OCI-LY1 (cell line): Measurements from ENCODE around the gene FERMT2.

Experiments used
- H2AFZ ChIP-seq: fragments of 200-600 bp; sonication (generic), shearing (Covaris generic); 2 replicates; pipeline ENCODE4 v1.6.0; 2014; ENCODE audit warnings: antibody characterized with exemption, mild to moderate bottlenecking, low read length
- H3F3A ChIP-seq: fragments of 200-600 bp; sonication (generic), shearing (Covaris generic); 2 replicates; pipeline ENCODE4 v1.6.0; 2014; ENCODE audit warnings: mild to moderate bottlenecking, antibody characterized with exemption, low read length, moderate library complexity; ENCODE audit not compliant: insufficient read depth
- H3K27ac ChIP-seq: fragments of 200-600 bp; sonication (generic); 2 replicates; pipeline ENCODE4 v1.5.1; 2014; ENCODE audit warnings: low read length, mixed run types, mild to moderate bottlenecking, low read depth; ENCODE audit not compliant: poor library complexity, severe bottlenecking
- H3K27me3 ChIP-seq: fragments of 200-600 bp; sonication (generic); 2 replicates; pipeline ENCODE4 v1.6.0; 2014; ENCODE audit warnings: antibody characterized with exemption, mild to moderate bottlenecking, low read length, moderate library complexity; ENCODE audit not compliant: insufficient read depth
- H3K36me3 ChIP-seq: fragments of 200-600 bp; sonication (generic); 2 replicates; pipeline ENCODE4 v1.6.1; 2014; ENCODE audit warnings: mild to moderate bottlenecking, antibody characterized with exemption, low read length, moderate library complexity, mixed read lengths; ENCODE audit not compliant: insufficient read depth
- H3K4me1 ChIP-seq: fragments of 200-600 bp; sonication (generic); 2 replicates; pipeline ENCODE4 v1.5.1; 2014; ENCODE audit warnings: mild to moderate bottlenecking, low read length, moderate library complexity; ENCODE audit not compliant: insufficient read depth, severe bottlenecking
- H3K4me2 ChIP-seq: fragments of 200-600 bp; sonication (generic), shearing (Covaris generic); 2 replicates; pipeline ENCODE4 v1.6.1; 2014; ENCODE audit warnings: low read length
- H3K4me3 ChIP-seq: fragments of 200-600 bp; sonication (generic); 2 replicates; pipeline ENCODE4 v1.5.1; 2014; ENCODE audit warnings: low read length, low read depth, mild to moderate bottlenecking, mixed read lengths; ENCODE audit not compliant: poor library complexity, severe bottlenecking
- H3K79me2 ChIP-seq: fragments of 200-600 bp; shearing (Covaris generic); 2 replicates; pipeline ENCODE4 v1.6.1; 2016; ENCODE audit warnings: mixed run types, low read length, mixed read lengths; ENCODE audit not compliant: insufficient read depth
- H3K9ac ChIP-seq: fragments of 200-600 bp; sonication (generic), shearing (Covaris generic); 2 replicates; pipeline ENCODE4 v1.6.1; 2014; ENCODE audit warnings: mild to moderate bottlenecking, low read length, mixed read lengths
- H3K9me2 ChIP-seq: fragments of 200-600 bp; sonication (generic), shearing (Covaris generic); 2 replicates; pipeline ENCODE4 v1.6.1; 2014; ENCODE audit warnings: low read depth, mild to moderate bottlenecking, low read length, mixed read lengths
- H3K9me3 ChIP-seq: fragments of 200-600 bp; shearing (Covaris generic); 2 replicates; pipeline ENCODE4 v1.6.1; 2014; ENCODE audit warnings: low read length, mixed read lengths
- H4K20me1 ChIP-seq: fragments of 200-600 bp; sonication (generic), shearing (Covaris generic); 2 replicates; pipeline ENCODE4 v1.6.0; 2016; ENCODE audit warnings: mild to moderate bottlenecking, low read length; ENCODE audit not compliant: insufficient read depth
- CTCF ChIP-seq: fragments of 200-600 bp; sonication (generic), shearing (Covaris generic); IDR thresholded peaks from 2 replicates; pipeline ENCODE4 v1.5.1; 2017; ENCODE audit warnings: mild to moderate bottlenecking, antibody characterized with exemption, low read length, moderate library complexity, mixed read lengths
- EZH2 ChIP-seq: fragments of 200-600 bp; sonication (generic), shearing (Covaris generic); IDR thresholded peaks from 2 replicates; pipeline ENCODE4 v1.8.0; 2017; ENCODE audit warnings: borderline replicate concordance, mixed run types, mild to moderate bottlenecking, antibody characterized with exemption, low read length, moderate library complexity, mixed read lengths

Gene FERMT2

GRCh38 chr14:52833891-52834290, 117.0 kb downstream of the FERMT2 start:
- no peaks in the 10 kb centered on the region for H3K9me3 ChIP-seq
- H3K27ac ChIP-seq: no peak overlapping the region
- H3K79me2 ChIP-seq: no peaks in the 10 kb centered on the region
- no peak overlapping the region for H3K4me3 ChIP-seq
- H3K4me1 ChIP-seq: no peaks in the 10 kb centered on the region
- peaks cover 5% of the 10 kb centered on the region; the same call in 1 of the 2 replicates for H3K27me3 ChIP-seq
- no peak overlapping the region for H3K4me2 ChIP-seq
- H2AFZ ChIP-seq: no peak overlapping the region
- no peaks in the 10 kb centered on the region for H3F3A ChIP-seq
- no peaks in the 10 kb centered on the region for H3K36me3 ChIP-seq
- H3K9ac ChIP-seq: no peak overlapping the region
- TF ChIP-seq EZH2: no peak
- H4K20me1 ChIP-seq: no peaks in the 10 kb centered on the region
- no peaks in the 10 kb centered on the region for H3K9me2 ChIP-seq

- Histone ChIP-seq H3K9me2 (no peaks in the 10 kb centered on the region), H3K36me3 (no peaks in the 10 kb centered on the region), H3K4me3 (no peak overlapping the region), H3K4me1 (no peaks in the 10 kb centered on the region), H4K20me1 (no peaks in the 10 kb centered on the region), H3K4me2 (no peak overlapping the region), H3K79me2 (no peaks in the 10 kb centered on the region), H3K9ac (no peak overlapping the region), H2AFZ (no peak overlapping the region), H3F3A (no peaks in the 10 kb centered on the region), H3K9me3 (no peaks in the 10 kb centered on the region), H3K27me3 (peaks cover 5% of the 10 kb centered on the region; the same call in 1 of the 2 replicates), H3K27ac (no peak overlapping the region)
- TF ChIP-seq CTCF (no peak), EZH2 (no peak)
Measured at GRCh38 chr14:52829527-52830185, 121.2 kb downstream of the FERMT2 start.

GRCh38 chr14:52827426-52827825, 123.4 kb downstream of the FERMT2 start:
- Histone ChIP-seq H3K9me2 (no peaks in the 10 kb centered on the region), H3K4me3 (no peak overlapping the region), H2AFZ (no peak overlapping the region), H3F3A (no peaks in the 10 kb centered on the region), H3K4me1 (no peaks in the 10 kb centered on the region), H3K27me3 (peaks cover 5% of the 10 kb centered on the region; the same call in 1 of the 2 replicates), H3K79me2 (no peaks in the 10 kb centered on the region), H3K4me2 (no peak overlapping the region), H4K20me1 (no peaks in the 10 kb centered on the region), H3K9me3 (no peaks in the 10 kb centered on the region), H3K36me3 (no peaks in the 10 kb centered on the region), H3K27ac (no peak overlapping the region), H3K9ac (no peak overlapping the region)
- no peak for TF ChIP-seq CTCF

GRCh38 chr14:52825085-52825484, 125.8 kb downstream of the FERMT2 start:
- Histone ChIP-seq H4K20me1 (no peaks in the 10 kb centered on the region), H3K27me3 (no peaks in the 10 kb centered on the region), H3K36me3 (no peaks in the 10 kb centered on the region), H3K27ac (no peak overlapping the region), H3K9ac (no peak overlapping the region), H3F3A (no peaks in the 10 kb centered on the region), H2AFZ (no peak overlapping the region), H3K9me3 (no peaks in the 10 kb centered on the region), H3K9me2 (no peaks in the 10 kb centered on the region), H3K79me2 (no peaks in the 10 kb centered on the region), H3K4me3 (no peak overlapping the region), H3K4me1 (no peaks in the 10 kb centered on the region), H3K4me2 (no peak overlapping the region)
- TF ChIP-seq EZH2 (no peak), CTCF (no peak)
